Endothelial cell of umbilical vein (primary cell): Measurements from ENCODE around the gene OR8J1. TPM values are rescaled to one million over a fixed set of nuclear protein-coding genes. Genes with fewer than 3 reads are reported as not detected.

Experiments
- BruUV-seq: library from RNA; stranded (reverse); fragments of 400-500 nt; replicated peaks from 2 replicates; lab custom pipeline; 2021; lab: Mats Ljungman, UMichigan
- CTCF ChIA-PET: fragments of 300-600, 350-600 bp; sonication (Branson Sonifier 250); formaldehyde crosslinking; loops from one replicate; lab custom pipeline; 2021; ENCODE audit warnings: antibody characterized with exemption, inconsistent platforms; lab: Charles Lee
- POLR2A ChIA-PET: fragments of 300-600, 350-600 bp; sonication (Branson Sonifier 250); formaldehyde crosslinking; loops from one replicate; lab custom pipeline; 2021; ENCODE audit warnings: antibody characterized with exemption, inconsistent platforms; lab: Charles Lee
- DNase-seq: peaks from one replicate; pipeline ENCODE4 v3.0.0-alpha.2; 2011; ENCODE audit warnings: low read depth, low spot score
- FAIRE-seq: peaks from 2 replicates; lab custom pipeline; 2011; peaks lifted over from hg19 to GRCh38; lab: Jason Lieb, UNC
- H2AFZ ChIP-seq: 2 replicates; pipeline ENCODE4 v1.6.0; 2012; ENCODE audit warnings: low read depth, low read length, control low read depth, inconsistent platforms
- H3K27ac ChIP-seq: 2 replicates; pipeline ENCODE4 v1.5.1; 2011; ENCODE audit warnings: low read depth, mild to moderate bottlenecking, control low read depth, low read length, moderate library complexity; ENCODE audit not compliant: insufficient read depth
- H3K27me3 ChIP-seq, 2 experiments: 2 replicates each; pipeline versions ENCODE4 v1.6.0 to v1.6.1; 2011; ENCODE audit warnings: low read length in 2 of 2, mixed read lengths in 1 of 2; ENCODE audit not compliant: control insufficient read depth in 2 of 2, insufficient read depth in 2 of 2
- H3K36me3 ChIP-seq, 2 experiments: 2 replicates in 1 of 2; 3 replicates in 1 of 2; pipeline ENCODE4 v1.5.1; 2011; ENCODE audit warnings: low read length in 2 of 2, mild to moderate bottlenecking in 1 of 2, moderate library complexity in 1 of 2; ENCODE audit not compliant: control insufficient read depth in 2 of 2, insufficient read depth in 2 of 2; ENCODE audit errors: extremely low read depth in 1 of 2
- H3K4me1 ChIP-seq: 3 replicates; pipeline ENCODE4 v1.5.1; 2011; ENCODE audit warnings: mild to moderate bottlenecking, low read length; ENCODE audit not compliant: control insufficient read depth, insufficient read depth; ENCODE audit errors: extremely low read depth
- H3K4me2 ChIP-seq: 2 replicates; pipeline ENCODE4 v1.6.1; 2011; ENCODE audit warnings: low read length, control low read depth, mixed read lengths; ENCODE audit not compliant: insufficient read depth
- H3K4me3 ChIP-seq, 3 experiments: fragments of 200-600 bp in 1 of 3; sonication (generic), shearing (Covaris generic) in 1 of 3; replicated peaks in 1 of 3; 2 replicates each; pipeline ENCODE4 v1.5.1; 2011 to 2016; ENCODE audit warnings: control low read depth in 3 of 3, low read length in 3 of 3, mild to moderate bottlenecking in 2 of 3, inconsistent platforms in 1 of 3, low read depth in 1 of 3, moderate library complexity in 1 of 3; ENCODE audit not compliant: insufficient read depth in 1 of 3
- H3K79me2 ChIP-seq: 2 replicates; pipeline ENCODE4 v1.6.0; 2012; ENCODE audit warnings: low read length, inconsistent platforms; ENCODE audit not compliant: control insufficient read depth, insufficient read depth
- H3K9ac ChIP-seq: replicated peaks from 2 replicates; pipeline ENCODE3; 2011; ENCODE audit warnings: low read length, control low read depth; ENCODE audit not compliant: insufficient read depth; ENCODE audit errors: extremely low read depth
- H3K9me1 ChIP-seq: replicated peaks from 3 replicates; pipeline ENCODE4 v1.6.0; 2011; ENCODE audit warnings: mild to moderate bottlenecking, low read length; ENCODE audit not compliant: control insufficient read depth, insufficient read depth; ENCODE audit errors: extremely low read depth
- H3K9me3 ChIP-seq: replicated peaks from 2 replicates; pipeline ENCODE4 v1.5.1; 2012; ENCODE audit warnings: low read length, inconsistent platforms; ENCODE audit not compliant: control insufficient read depth, insufficient read depth
- H4K20me1 ChIP-seq: replicated peaks from 2 replicates; pipeline ENCODE3; 2011; ENCODE audit warnings: mild to moderate bottlenecking, low read length; ENCODE audit not compliant: control insufficient read depth, insufficient read depth; ENCODE audit errors: extremely low read depth
- CTCF ChIP-seq, 2 donors: IDR thresholded peaks; 1 replicate in 1 of 2; 2 replicates in 1 of 2; pipeline ENCODE4 v1.5.1; 2011; ENCODE audit warnings: low read length in 2 of 2, mild to moderate bottlenecking in 2 of 2, moderate library complexity in 2 of 2, control low read depth in 1 of 2, inconsistent platforms in 1 of 2, low read depth in 1 of 2; ENCODE audit not compliant: insufficient read depth in 1 of 2; ENCODE audit errors: extremely low read depth in 1 of 2
- EZH2 ChIP-seq: IDR thresholded peaks from 2 replicates; pipeline ENCODE4 v1.6.1; 2012; ENCODE audit warnings: borderline replicate concordance, low read depth, mild to moderate bottlenecking, moderate library complexity, low read length, inconsistent platforms; ENCODE audit not compliant: severe bottlenecking
- FOS ChIP-seq: IDR thresholded peaks from 2 replicates; pipeline ENCODE4 v1.6.1; 2011; ENCODE audit warnings: mild to moderate bottlenecking, low read length, moderate library complexity, borderline replicate concordance; ENCODE audit not compliant: insufficient read depth
- GATA2 ChIP-seq: IDR thresholded peaks from 2 replicates; pipeline ENCODE4 v1.7.0; 2011; ENCODE audit warnings: low read depth, mild to moderate bottlenecking, moderate library complexity, mixed read lengths, low read length; ENCODE audit not compliant: insufficient read length, insufficient read depth
- JUN ChIP-seq: IDR thresholded peaks from 2 replicates; pipeline ENCODE4 v1.6.1; 2011; ENCODE audit warnings: borderline replicate concordance, low read depth; ENCODE audit not compliant: insufficient read length, insufficient read depth
- MAX ChIP-seq: IDR thresholded peaks from 2 replicates; pipeline ENCODE4 v1.6.1; 2011; ENCODE audit not compliant: insufficient read depth, insufficient read length
- MYC ChIP-seq: IDR thresholded peaks from one replicate; pipeline ENCODE4 v1.6.1; 2011; ENCODE audit warnings: mild to moderate bottlenecking, low read depth, low read length
- POLR2A ChIP-seq: IDR thresholded peaks from 2 replicates; pipeline ENCODE4 v1.6.1; 2012; ENCODE audit warnings: low read depth, mild to moderate bottlenecking, control low read depth, low read length
- POLR2AphosphoS5 ChIP-seq: IDR thresholded peaks from 2 replicates; pipeline ENCODE4 v1.6.1; 2012; ENCODE audit warnings: low read depth, mild to moderate bottlenecking, control low read depth, low read length, moderate library complexity; ENCODE audit not compliant: insufficient read depth
- dilution Hi-C: fragments of 300-500 bp; cut with MboI; formaldehyde crosslinking; loops from one replicate; pipeline ENCODE4 v1.15.0; 2019; ENCODE audit warnings: low sequenced_read_pairs; ENCODE audit not compliant: extremely low pct_ligation_motif_present
- intact Hi-C: fragments of 100-400 bp; cut with micrococcal nuclease; formaldehyde crosslinking; loops from one replicate; pipeline ENCODE4 v1.10.0; 2022
- polyA plus RNA-seq, 4 experiments: library from polyadenylated mRNA; depleted of rRNA in 3 of 4; stranded (reverse) in 3 of 4; unstranded in 1 of 4; fragments of >200 nt; gene quantifications; 2 replicates each; pipeline versions ENCODE4 v1.2.1 to v1.2.3, GENCODE V29; 2011 to 2012; ENCODE audit warnings: missing spikeins in 1 of 4
- total RNA-seq: library from RNA; stranded (reverse); gene quantifications from 2 replicates; pipeline ENCODE4 v1.2.3, GENCODE V29; 2021

OR8J1 gene
- total and polyA plus RNA-seq, 2 donors (not counting 3 experiments of a cell fraction or from before 2014, with no cell fraction given) = not detected

GRCh38 chr11:56394381-56394780 lies 40.3 kb downstream of the OR8J1 start:
- no peak for DNase-seq
- Histone ChIP-seq H3K9me3 (peaks cover 2% of the 10 kb centered on the region), H3K9me1 (no peaks in the 10 kb centered on the region), H3K9ac (no peak overlapping the region), H3K4me3 (no peak overlapping the region), H3K36me3 (no peaks in the 10 kb centered on the region), H3K4me2 (no peak overlapping the region), H4K20me1 (no peaks in the 10 kb centered on the region), H3K4me1 (no peaks in the 10 kb centered on the region), H2AFZ (no peak overlapping the region), H3K79me2 (no peaks in the 10 kb centered on the region), H3K27ac (no peak overlapping the region), H3K27me3 (no peaks in the 10 kb centered on the region)
- dilution Hi-C loops (no loop called here), intact Hi-C loops (no loop called here)
- BruUV-seq = no TSS peak
- CTCF ChIA-PET = no interaction called here
- no peak for FAIRE-seq
- TF ChIP-seq FOS (no peak), GATA2 (no peak), POLR2A (no peak), CTCF (IDR thresholded peaks at IDR 0.05; ENCODE audit: extremely low read depth in 1 of 2, insufficient read depth in 1 of 2, low read depth in 1 of 2, low read length in 2 of 2) (no peak), MYC (no peak), MAX (no peak), POLR2AphosphoS5 (no peak), JUN (no peak), EZH2 (no peak)
- POLR2A ChIA-PET = no interaction called here
